GM23338 (cell line): ENCODE measurements around the gene GDPD1. TPM values are rescaled to one million over a fixed set of nuclear protein-coding genes. Genes with fewer than 3 reads are reported as not detected.

Experiments used
- ATAC-seq: fragments of 200-7000 bp; cut with Tn5 transposase; 3 replicates; pipeline ENCODE4 v1.9.1; 2020
- DNase-seq: peaks from one replicate; pipeline ENCODE4 v3.0.0-alpha.2; 2015; ENCODE audit warnings: low spot score
- H2AFZ ChIP-seq: fragments of 200-600 bp; sonication (generic); 2 replicates; pipeline ENCODE4 v1.8.0; 2016; ENCODE audit warnings: antibody characterized with exemption, mild to moderate bottlenecking, moderate library complexity
- H3F3A ChIP-seq: fragments of 200-600 bp; sonication (generic); replicated peaks from 2 replicates; pipeline ENCODE4 v1.8.0; 2017; ENCODE audit warnings: antibody characterized with exemption, mixed run types, low read depth
- H3K27ac ChIP-seq: fragments of 200-600 bp; sonication (generic); 2 replicates; pipeline ENCODE4 v1.6.1; 2016; ENCODE audit warnings: low read depth
- H3K27me3 ChIP-seq: fragments of 200-600 bp; sonication (generic); 2 replicates; pipeline ENCODE4 v1.8.0; 2016; ENCODE audit warnings: mild to moderate bottlenecking, mixed run types, moderate library complexity; ENCODE audit not compliant: insufficient read depth
- H3K36me3 ChIP-seq: fragments of 200-600 bp; sonication (generic); 2 replicates; pipeline ENCODE4 v1.8.0; 2016; ENCODE audit warnings: mild to moderate bottlenecking; ENCODE audit not compliant: insufficient read depth
- H3K4me1 ChIP-seq: fragments of 200-600 bp; sonication (generic); 2 replicates; pipeline ENCODE4 v1.8.0; 2016; ENCODE audit warnings: mild to moderate bottlenecking, moderate library complexity; ENCODE audit not compliant: insufficient read depth
- H3K4me2 ChIP-seq: fragments of 200-600 bp; sonication (generic); 2 replicates; pipeline ENCODE4 v1.7.1; 2017; ENCODE audit warnings: mixed run types
- H3K4me3 ChIP-seq: fragments of 200-600 bp; sonication (generic); 2 replicates; pipeline ENCODE4 v1.6.1; 2016; ENCODE audit warnings: mixed run types
- H3K79me2 ChIP-seq: fragments of 200-600 bp; sonication (generic); replicated peaks from 2 replicates; pipeline ENCODE4 v1.8.0; 2017; ENCODE audit warnings: mild to moderate bottlenecking; ENCODE audit not compliant: insufficient read depth
- H3K9me2 ChIP-seq: fragments of 200-600 bp; sonication (generic); 2 replicates; pipeline ENCODE4 v1.8.0; 2017; ENCODE audit not compliant: insufficient read depth
- H4K20me1 ChIP-seq: fragments of 200-600 bp; sonication (generic); replicated peaks from 2 replicates; pipeline ENCODE4 v1.8.0; 2017; ENCODE audit warnings: mild to moderate bottlenecking; ENCODE audit not compliant: insufficient read depth
- H3K27ac Mint-ChIP-seq: 2 replicates; pipeline ENCODE4 v1.8.0; 2020; ENCODE audit warnings: inconsistent platforms, mild to moderate bottlenecking, moderate library complexity, mixed read lengths
- H3K27me3 Mint-ChIP-seq: 3 replicates; pipeline ENCODE4 v1.8.0; 2022; ENCODE audit warnings: low read depth, mild to moderate bottlenecking, moderate library complexity, mixed read lengths, inconsistent platforms; ENCODE audit not compliant: insufficient read depth, poor library complexity
- H3K36me3 Mint-ChIP-seq: 3 replicates; pipeline ENCODE4 v1.8.0; 2021; ENCODE audit warnings: low read depth, mild to moderate bottlenecking, inconsistent platforms, moderate library complexity, mixed read lengths
- H3K4me1 Mint-ChIP-seq: 3 replicates; pipeline ENCODE4 v1.8.0; 2020; ENCODE audit warnings: mild to moderate bottlenecking, inconsistent platforms, mixed read lengths
- H3K4me3 Mint-ChIP-seq: 3 replicates; pipeline ENCODE4 v1.8.0; 2021; ENCODE audit warnings: moderate library complexity, mild to moderate bottlenecking, inconsistent platforms, mixed read lengths
- H3K9me3 Mint-ChIP-seq: 3 replicates; pipeline ENCODE4 v1.8.0; 2020; ENCODE audit warnings: moderate library complexity, mild to moderate bottlenecking, inconsistent platforms, mixed read lengths
- CTCF ChIP-seq, 2 experiments: fragments of 200-600 bp in 1 of 2; sonication (generic) in 1 of 2; conservative IDR thresholded peaks; 2 replicates each; pipeline versions ENCODE4 v1.5.1 to v1.6.1; 2016 to 2017; ENCODE audit warnings: antibody characterized with exemption in 2 of 2, low read depth in 2 of 2, mild to moderate bottlenecking in 2 of 2, moderate library complexity in 1 of 2
- EZH2 ChIP-seq: fragments of 200-600 bp; sonication (generic); IDR thresholded peaks from one replicate; pipeline ENCODE4 v1.8.0; 2017; ENCODE audit warnings: antibody characterized with exemption, mild to moderate bottlenecking, low read depth; ENCODE audit not compliant: unreplicated experiment
- EZH2phosphoT487 ChIP-seq: fragments of 200-600 bp; sonication (generic); IDR thresholded peaks from one replicate; pipeline ENCODE4 v1.8.1; 2018; ENCODE audit warnings: antibody characterized with exemption; ENCODE audit not compliant: unreplicated experiment
- JUNB ChIP-seq: IDR thresholded peaks from one replicate; pipeline ENCODE4 v1.6.1; 2016; ENCODE audit warnings: antibody characterized with exemption; ENCODE audit not compliant: unreplicated experiment
- NANOG ChIP-seq: IDR thresholded peaks from 2 replicates; pipeline ENCODE4 v1.6.1; 2016; ENCODE audit warnings: antibody characterized with exemption, borderline replicate concordance
- POLR2AphosphoS5 ChIP-seq: IDR thresholded peaks from 2 replicates; pipeline ENCODE4 v1.6.1; 2016; ENCODE audit warnings: antibody characterized with exemption, low read depth
- REST ChIP-seq: IDR thresholded peaks from one replicate; pipeline ENCODE4 v1.6.1; 2018; ENCODE audit warnings: antibody characterized with exemption; ENCODE audit not compliant: unreplicated experiment
- ZNF114 ChIP-seq: fragments of 250-450 bp; sonication (Bioruptor Pico); IDR thresholded peaks from 2 replicates; pipeline ENCODE4 v1.5.0; 2020; ENCODE audit warnings: mild to moderate bottlenecking, moderate library complexity
- ZNF331 ChIP-seq: fragments of 250-450 bp; sonication (Bioruptor Pico); IDR thresholded peaks from 2 replicates; pipeline ENCODE4 v1.5.0; 2020; ENCODE audit warnings: low read depth, mild to moderate bottlenecking, moderate library complexity
- ZNF462 ChIP-seq: fragments of 250-450 bp; sonication (Bioruptor Pico); IDR thresholded peaks from 2 replicates; pipeline ENCODE4 v1.5.0; 2020; ENCODE audit warnings: mild to moderate bottlenecking, moderate library complexity
- polyA plus RNA-seq: library from polyadenylated mRNA; unstranded; fragments of >200 nt; fragmentation: Nextera tagmentation; extraction: Ambion mirVana; gene quantifications from 2 replicates; pipeline ENCODE4 v1.2.1, GENCODE V29; 2016
- total RNA-seq: library from RNA; depleted of rRNA; stranded (reverse); fragments of >200 nt; shearing (Covaris generic); gene quantifications from 2 replicates; pipeline ENCODE4 v1.2.3, GENCODE V29; 2014

Gene GDPD1
- total and polyA plus RNA-seq, 2 experiments from 2014 or later: 6.8 to 7.8 TPM

- no peak for TF ChIP-seq ZNF462 (CRISPR knock-in tag)
- no peak for TF ChIP-seq ZNF114 (CRISPR knock-in tag)
- no peak for TF ChIP-seq NANOG
- no peak for TF ChIP-seq EZH2phosphoT487
- TF ChIP-seq POLR2AphosphoS5: no peak
Measured at GRCh38 chr17:59267776-59268175, 47.5 kb downstream of the GDPD1 start (continued).

GRCh38 chr17:59275618-59276017 lies 55.3 kb downstream of the GDPD1 start:
- Histone ChIP-seq H3K9me2 (no peaks in the 10 kb centered on the region), H2AFZ (no peak overlapping the region), H3F3A (no peaks in the 10 kb centered on the region), H3K27ac (no peak overlapping the region), H3K36me3 (no peaks in the 10 kb centered on the region), H4K20me1 (no peaks in the 10 kb centered on the region), H3K4me2 (no peak overlapping the region), H3K4me3 (no peak overlapping the region), H3K4me1 (no peaks in the 10 kb centered on the region), H3K27me3 (no peaks in the 10 kb centered on the region), H3K79me2 (no peaks in the 10 kb centered on the region)
- Mint-ChIP-seq H3K27me3 (no peaks in the 10 kb centered on the region), H3K27ac (no peak overlapping the region), H3K9me3 (no peaks in the 10 kb centered on the region), H3K36me3 (no peaks in the 10 kb centered on the region), H3K4me1 (no peaks in the 10 kb centered on the region), H3K4me3 (no peak overlapping the region)
- DNase-seq: no peak
- no peak for ATAC-seq
- TF ChIP-seq ZNF114 (CRISPR knock-in tag): no peak

GRCh38 chr17:59277031-59277430 lies 56.7 kb downstream of the GDPD1 start:
- H3K4me2 ChIP-seq: no peak overlapping the region
- no peak overlapping the region for H3K27ac Mint-ChIP-seq
- H3K36me3 Mint-ChIP-seq: no peaks in the 10 kb centered on the region
- H3K4me3 ChIP-seq: no peak overlapping the region
- no peaks in the 10 kb centered on the region for H3K4me1 ChIP-seq
- no peaks in the 10 kb centered on the region for H3F3A ChIP-seq
- H3K9me3 Mint-ChIP-seq: peaks cover 4% of the 10 kb centered on the region; the same call in 1 of the 3 replicates
- peaks cover 3% of the 10 kb centered on the region for H3K27me3 Mint-ChIP-seq
- H3K4me3 Mint-ChIP-seq: no peak overlapping the region
- no peak overlapping the region for H3K27ac ChIP-seq
- H3K79me2 ChIP-seq: no peaks in the 10 kb centered on the region
- no peaks in the 10 kb centered on the region for H3K4me1 Mint-ChIP-seq
- no peaks in the 10 kb centered on the region for H3K9me2 ChIP-seq
- no peak overlapping the region for H2AFZ ChIP-seq
- H4K20me1 ChIP-seq: no peaks in the 10 kb centered on the region
- no peaks in the 10 kb centered on the region for H3K27me3 ChIP-seq
- H3K36me3 ChIP-seq: no peaks in the 10 kb centered on the region
- ATAC-seq (no peak), DNase-seq (no peak)
- no peak for TF ChIP-seq ZNF331 (CRISPR knock-in tag)
- no peak for TF ChIP-seq CTCF (conservative IDR thresholded peaks at IDR 0.05; ENCODE audit: low read depth in 2 of 2)
- TF ChIP-seq EZH2: no peak
- TF ChIP-seq REST: no peak
- TF ChIP-seq JUNB: no peak
